Hepatocyte (in vitro differentiated cells): ENCODE measurements around the gene RIMS4.

Experiments used
- EZH2phosphoT487 ChIP-seq: fragments of 200-600 bp; sonication (generic); IDR thresholded peaks from one replicate; pipeline ENCODE4 v1.6.1; 2018; ENCODE audit warnings: antibody characterized with exemption, mild to moderate bottlenecking, low read depth, moderate library complexity; ENCODE audit not compliant: unreplicated experiment, severe bottlenecking
- TF ChIP-seq, protein P1 (sequence below): fragments of 200-600 bp; sonication (generic); IDR thresholded peaks from 2 replicates; pipeline ENCODE4 v1.5.1; 2016; ENCODE audit warnings: antibody characterized with exemption, mild to moderate bottlenecking; ENCODE audit not compliant: poor library complexity

DNA sequence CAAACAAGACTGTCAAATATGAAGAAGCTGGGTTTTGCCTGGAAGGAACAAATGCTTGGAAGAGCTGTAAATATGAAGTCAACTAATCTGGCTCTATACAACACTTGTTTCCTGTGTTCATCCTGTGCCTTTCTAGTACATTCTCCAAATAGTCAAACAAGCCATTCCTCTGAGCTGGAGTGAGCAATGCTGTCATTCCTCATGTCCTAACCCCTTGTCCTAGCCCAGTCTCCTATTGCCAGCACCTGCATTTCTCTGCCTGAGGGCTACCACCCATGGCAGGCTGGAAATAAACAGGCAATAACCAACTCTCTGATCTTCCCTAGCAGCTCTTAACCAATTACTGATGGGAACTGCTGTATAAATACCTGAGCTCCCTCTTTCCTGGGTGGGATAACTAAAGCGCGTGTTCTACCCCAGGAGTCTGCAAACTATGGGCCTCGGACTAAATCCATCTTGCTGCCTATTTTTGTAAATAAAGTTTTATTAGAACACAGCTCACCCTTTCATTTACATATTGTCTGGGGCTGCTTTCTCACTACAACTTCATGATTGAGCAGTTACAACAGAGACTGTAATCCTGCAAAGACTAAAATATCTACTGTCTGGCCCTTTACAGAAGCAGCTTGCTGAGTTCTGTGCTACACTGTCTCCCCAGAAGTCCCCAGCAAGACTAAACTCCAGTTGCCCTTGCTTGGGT lies 13.4 kb downstream of the RIMS4 start:
- TF ChIP-seq, protein P1, sequence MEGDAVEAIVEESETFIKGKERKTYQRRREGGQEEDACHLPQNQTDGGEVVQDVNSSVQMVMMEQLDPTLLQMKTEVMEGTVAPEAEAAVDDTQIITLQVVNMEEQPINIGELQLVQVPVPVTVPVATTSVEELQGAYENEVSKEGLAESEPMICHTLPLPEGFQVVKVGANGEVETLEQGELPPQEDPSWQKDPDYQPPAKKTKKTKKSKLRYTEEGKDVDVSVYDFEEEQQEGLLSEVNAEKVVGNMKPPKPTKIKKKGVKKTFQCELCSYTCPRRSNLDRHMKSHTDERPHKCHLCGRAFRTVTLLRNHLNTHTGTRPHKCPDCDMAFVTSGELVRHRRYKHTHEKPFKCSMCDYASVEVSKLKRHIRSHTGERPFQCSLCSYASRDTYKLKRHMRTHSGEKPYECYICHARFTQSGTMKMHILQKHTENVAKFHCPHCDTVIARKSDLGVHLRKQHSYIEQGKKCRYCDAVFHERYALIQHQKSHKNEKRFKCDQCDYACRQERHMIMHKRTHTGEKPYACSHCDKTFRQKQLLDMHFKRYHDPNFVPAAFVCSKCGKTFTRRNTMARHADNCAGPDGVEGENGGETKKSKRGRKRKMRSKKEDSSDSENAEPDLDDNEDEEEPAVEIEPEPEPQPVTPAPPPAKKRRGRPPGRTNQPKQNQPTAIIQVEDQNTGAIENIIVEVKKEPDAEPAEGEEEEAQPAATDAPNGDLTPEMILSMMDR = no peak
- TF ChIP-seq EZH2phosphoT487 = no peak
